Measurements from ENCODE around the gene KIF19.

The KIF19 gene

DNA sequence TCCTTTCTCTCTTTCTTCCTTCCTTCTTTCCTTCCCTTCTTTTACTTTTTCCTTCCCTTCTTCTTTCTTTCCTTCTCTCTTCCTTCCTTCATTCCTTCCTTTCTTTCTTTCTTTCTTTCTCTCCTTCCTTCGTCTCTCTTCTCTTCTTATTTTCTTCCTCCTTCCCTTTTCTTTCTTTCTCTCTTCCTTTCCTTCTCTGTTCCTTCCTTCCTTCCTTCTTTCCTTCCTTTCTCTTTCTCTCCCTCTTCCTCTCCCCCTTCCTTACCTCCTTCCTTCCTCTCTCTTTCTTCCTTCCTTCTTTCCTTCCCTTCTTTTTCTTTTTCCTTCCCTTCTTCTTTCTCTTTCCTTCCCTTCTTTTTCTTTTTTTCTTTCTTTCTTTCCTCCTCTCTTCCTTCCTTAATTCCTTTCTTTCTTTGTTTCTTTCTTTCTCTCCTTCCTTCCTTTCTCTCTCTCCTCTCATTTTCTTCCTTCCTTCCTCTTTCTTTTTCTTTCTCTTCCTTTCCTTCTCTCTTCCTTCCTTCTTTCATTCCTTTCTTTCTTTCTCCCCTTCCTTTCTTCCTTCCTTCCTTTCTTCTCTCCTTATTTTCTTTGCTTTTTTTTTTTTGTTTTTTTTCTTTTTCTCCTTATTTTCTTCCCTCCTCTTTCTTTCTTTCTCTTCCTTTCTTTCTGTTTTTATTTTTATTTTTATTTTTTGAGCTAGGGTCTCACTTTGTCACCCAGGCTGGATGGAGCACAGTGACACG lies 64.1 kb downstream of the KIF19 start:
- DNase-seq = no peak
- Histone ChIP-seq H3K18ac (ENCODE audit: low read depth in 1 of 2, low read length in 2 of 2) (no peak overlapping the region), H2AK5ac (ENCODE audit: low read length, severe bottlenecking) (no peak overlapping the region), H3K4me3 (ENCODE audit: insufficient read depth in 1 of 2, low read depth in 1 of 2, low read length in 2 of 2) (no peak overlapping the region), H2BK5ac (ENCODE audit: low read depth, low read length, poor library complexity, severe bottlenecking) (no peak overlapping the region), H2BK120ac (ENCODE audit: low read depth, low read length) (no peak overlapping the region), H3K4me1 (ENCODE audit: control insufficient read depth, insufficient read depth, low read depth, low read length) (peaks cover 9% of the 10 kb centered on the region), H3K27ac (ENCODE audit: low read length, poor library complexity, severe bottlenecking) (no peak overlapping the region), H4K8ac (ENCODE audit: low read length) (no peak overlapping the region), H3K36me3 (ENCODE audit: control insufficient read depth in 1 of 2, insufficient read depth in 2 of 2, low read depth in 1 of 2, low read length in 2 of 2) (no peaks in the 10 kb centered on the region), H2BK15ac (ENCODE audit: low read depth, poor library complexity, severe bottlenecking) (no peak overlapping the region), H3K27me3 (ENCODE audit: control insufficient read depth in 1 of 2, insufficient read depth in 1 of 2, low read length in 2 of 2) (peaks cover 0 to 26% of the 10 kb centered on the region in 2 experiments), H4K91ac (ENCODE audit: low read length) (no peak overlapping the region), H2BK12ac (ENCODE audit: low read length in 2 of 2) (no peak overlapping the region), H3K4me2 (ENCODE audit: low read length, poor library complexity, severe bottlenecking) (no peak overlapping the region), H3K9me3 (ENCODE audit: control insufficient read depth, low read length) (no peaks in the 10 kb centered on the region), H3K79me1 (replicated peaks; ENCODE audit: low read length, poor library complexity, severe bottlenecking) (no peaks in the 10 kb centered on the region), H3K14ac (ENCODE audit: low read length in 2 of 2) (no peak overlapping the region), H3K9ac (ENCODE audit: low read length) (no peak overlapping the region), H3K4ac (ENCODE audit: low read depth in 1 of 2, low read length in 2 of 2) (no peak overlapping the region), H3K23ac (ENCODE audit: low read length in 2 of 2) (no peak overlapping the region), H2AFZ (ENCODE audit: low read depth, low read length) (no peak overlapping the region)
- WGBS = 63% methylated on average over 2 of the region's 2 CpGs

DNA sequence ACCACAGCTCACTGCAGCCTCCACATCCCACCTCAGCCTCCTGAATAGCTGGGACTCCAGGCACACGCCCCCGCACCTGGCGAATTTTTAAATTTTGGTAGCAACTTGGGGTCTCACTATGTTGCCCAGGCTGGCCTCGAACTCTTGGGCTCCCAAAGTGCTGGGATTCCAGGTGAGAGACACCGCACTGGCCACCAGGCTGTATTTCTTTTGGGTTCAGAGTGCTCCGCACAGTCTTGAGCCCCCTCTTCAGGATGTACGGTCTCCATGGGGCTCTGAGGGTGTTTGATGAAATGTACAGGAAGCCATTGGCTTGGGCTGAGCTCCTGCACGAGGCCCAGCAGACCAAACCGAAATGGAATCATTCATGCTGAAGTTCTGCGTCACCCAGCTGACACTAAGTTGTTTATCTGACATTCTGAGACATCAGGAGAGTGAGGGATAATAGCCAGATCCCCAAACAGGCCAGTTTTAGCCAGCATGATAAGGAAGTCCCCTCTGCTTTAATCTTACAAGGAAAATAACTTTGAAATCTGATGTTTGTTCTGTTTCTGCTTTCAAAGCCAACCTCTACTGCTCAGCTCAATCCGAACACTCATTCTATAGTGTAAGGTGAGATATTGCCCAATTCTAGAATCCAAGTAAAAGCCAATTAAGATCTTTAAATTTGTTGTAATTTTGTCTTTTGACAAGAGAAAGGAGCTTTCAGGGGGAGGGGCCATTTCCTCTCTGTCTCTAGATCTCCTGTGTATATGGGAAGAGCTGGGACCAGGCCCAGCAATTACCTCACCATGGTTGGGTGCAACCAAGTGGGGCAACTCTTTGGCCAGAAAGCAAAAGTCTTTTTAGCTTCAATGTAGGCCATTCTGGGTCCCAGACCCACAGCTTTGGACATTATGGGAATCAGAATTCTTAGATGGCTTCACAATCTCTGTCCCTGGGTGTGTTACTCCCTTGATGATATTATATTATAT lies 64.9 kb downstream of the KIF19 start:
- no peak for DNase-seq
- Histone ChIP-seq H3K4ac (ENCODE audit: low read depth in 1 of 2, low read length in 2 of 2) (no peak overlapping the region), H3K79me1 (replicated peaks; ENCODE audit: low read length, poor library complexity, severe bottlenecking) (no peaks in the 10 kb centered on the region), H2AK5ac (ENCODE audit: low read length, severe bottlenecking) (no peak overlapping the region), H3K23ac (ENCODE audit: low read length in 2 of 2) (no peak overlapping the region), H3K9me3 (ENCODE audit: control insufficient read depth, low read length) (no peaks in the 10 kb centered on the region), H2BK120ac (ENCODE audit: low read depth, low read length) (no peak overlapping the region), H2AFZ (ENCODE audit: low read depth, low read length) (no peak overlapping the region), H3K27ac (ENCODE audit: low read length, poor library complexity, severe bottlenecking) (no peak overlapping the region), H3K27me3 (ENCODE audit: control insufficient read depth in 1 of 2, insufficient read depth in 1 of 2, low read length in 2 of 2) (peaks cover 0 to 26% of the 10 kb centered on the region in 2 experiments), H3K4me3 (ENCODE audit: insufficient read depth in 1 of 2, low read depth in 1 of 2, low read length in 2 of 2) (no peak overlapping the region), H4K8ac (ENCODE audit: low read length) (no peak overlapping the region), H2BK15ac (ENCODE audit: low read depth, poor library complexity, severe bottlenecking) (no peak overlapping the region), H3K9ac (ENCODE audit: low read length) (no peak overlapping the region), H2BK5ac (ENCODE audit: low read depth, low read length, poor library complexity, severe bottlenecking) (no peak overlapping the region), H3K14ac (ENCODE audit: low read length in 2 of 2) (no peak overlapping the region), H3K36me3 (ENCODE audit: control insufficient read depth in 1 of 2, insufficient read depth in 2 of 2, low read depth in 1 of 2, low read length in 2 of 2) (no peaks in the 10 kb centered on the region), H4K91ac (ENCODE audit: low read length) (no peak overlapping the region), H3K4me2 (ENCODE audit: low read length, poor library complexity, severe bottlenecking) (no peak overlapping the region), H3K18ac (ENCODE audit: low read depth in 1 of 2, low read length in 2 of 2) (no peak overlapping the region), H3K4me1 (ENCODE audit: control insufficient read depth, insufficient read depth, low read depth, low read length) (peaks cover 9% of the 10 kb centered on the region), H2BK12ac (ENCODE audit: low read length in 2 of 2) (no peak overlapping the region)
- 61% methylated on average over 10 of the region's 11 CpGs for WGBS

DNA sequence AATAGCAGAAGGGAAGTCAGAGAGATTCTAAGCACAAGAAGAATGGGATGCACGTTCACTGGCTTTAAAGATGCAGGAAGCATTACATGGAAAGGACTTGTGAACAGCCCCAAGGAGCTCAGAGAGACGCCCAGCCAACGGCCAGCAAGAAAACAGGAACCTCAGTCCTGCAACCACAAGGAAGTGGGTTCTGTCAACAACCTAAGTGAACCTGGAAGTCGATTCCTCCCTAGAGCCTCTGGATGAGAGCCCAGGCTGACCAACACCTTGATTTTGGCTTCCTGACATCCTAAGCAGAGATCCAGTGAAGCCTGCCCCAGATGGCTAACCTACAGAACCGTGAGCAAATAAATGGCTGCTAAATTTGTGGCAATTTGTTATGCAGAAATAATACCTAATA lies 65.7 kb downstream of the KIF19 start:
- H3K36me3 ChIP-seq (ENCODE audit: control insufficient read depth in 1 of 2, insufficient read depth in 2 of 2, low read depth in 1 of 2, low read length in 2 of 2) = no peaks in the 10 kb centered on the region
- no peak overlapping the region for H4K8ac ChIP-seq (ENCODE audit: low read length)
- no peak for DNase-seq
- no peak overlapping the region for H2AFZ ChIP-seq (ENCODE audit: low read depth, low read length)
- no peak overlapping the region for H3K27ac ChIP-seq (ENCODE audit: low read length, poor library complexity, severe bottlenecking)
- no peaks in the 10 kb centered on the region for H3K9me3 ChIP-seq (ENCODE audit: control insufficient read depth, low read length)
- H3K9ac ChIP-seq (ENCODE audit: low read length) = no peak overlapping the region
- WGBS = 63% methylated on average over 4 of the region's 5 CpGs
- H2BK120ac ChIP-seq (ENCODE audit: low read depth, low read length) = no peak overlapping the region
- peaks cover 8% of the 10 kb centered on the region for H3K4me1 ChIP-seq (ENCODE audit: control insufficient read depth, insufficient read depth, low read depth, low read length)
- H3K79me1 ChIP-seq (replicated peaks; ENCODE audit: low read length, poor library complexity, severe bottlenecking) = no peaks in the 10 kb centered on the region
- H3K27me3 ChIP-seq (ENCODE audit: control insufficient read depth in 1 of 2, insufficient read depth in 1 of 2, low read length in 2 of 2) = peaks cover 0 to 28% of the 10 kb centered on the region in 2 experiments
- no peak overlapping the region for H3K4me3 ChIP-seq (ENCODE audit: insufficient read depth in 1 of 2, low read depth in 1 of 2, low read length in 2 of 2)
- no peak overlapping the region for H2BK15ac ChIP-seq (ENCODE audit: low read depth, poor library complexity, severe bottlenecking)
- H3K18ac ChIP-seq (ENCODE audit: low read depth in 1 of 2, low read length in 2 of 2) = no peak overlapping the region
- H2BK12ac ChIP-seq (ENCODE audit: low read length in 2 of 2) = no peak overlapping the region
- no peak overlapping the region for H3K4me2 ChIP-seq (ENCODE audit: low read length, poor library complexity, severe bottlenecking)
- no peak overlapping the region for H3K14ac ChIP-seq (ENCODE audit: low read length in 2 of 2)
- no peak overlapping the region for H3K23ac ChIP-seq (ENCODE audit: low read length in 2 of 2)
- no peak overlapping the region for H3K4ac ChIP-seq (ENCODE audit: low read depth in 1 of 2, low read length in 2 of 2)
- no peak overlapping the region for H4K91ac ChIP-seq (ENCODE audit: low read length)
- H2AK5ac ChIP-seq (ENCODE audit: low read length, severe bottlenecking) = no peak overlapping the region
- H2BK5ac ChIP-seq (ENCODE audit: low read depth, low read length, poor library complexity, severe bottlenecking) = no peak overlapping the region

DNA sequence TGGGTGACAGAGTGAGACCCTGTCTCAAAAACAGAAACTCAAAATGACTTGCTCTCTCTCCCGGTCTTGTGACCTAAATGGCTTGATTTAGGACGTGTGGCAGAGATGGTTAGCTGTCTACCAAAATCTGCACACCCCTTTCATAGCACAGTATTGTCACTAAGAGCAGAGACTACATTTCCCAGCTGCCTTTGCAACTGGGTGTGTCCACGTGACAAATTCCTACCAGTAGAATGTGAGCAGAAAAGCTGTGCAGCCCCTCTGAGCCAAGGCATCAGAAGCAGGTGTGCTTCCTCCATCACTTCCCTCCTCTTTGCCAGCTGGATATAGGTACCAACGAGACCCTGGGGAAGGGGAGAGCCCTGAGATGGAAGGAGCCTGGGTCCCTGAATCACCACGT lies 66.8 kb downstream of the KIF19 start:
- Histone ChIP-seq H3K4me2 (ENCODE audit: low read length, poor library complexity, severe bottlenecking) (no peak overlapping the region), H3K27ac (ENCODE audit: low read length, poor library complexity, severe bottlenecking) (no peak overlapping the region), H3K9me3 (ENCODE audit: control insufficient read depth, low read length) (no peaks in the 10 kb centered on the region), H2BK15ac (ENCODE audit: low read depth, poor library complexity, severe bottlenecking) (no peak overlapping the region), H2BK5ac (ENCODE audit: low read depth, low read length, poor library complexity, severe bottlenecking) (no peak overlapping the region), H3K4me1 (ENCODE audit: control insufficient read depth, insufficient read depth, low read depth, low read length) (peaks cover 8% of the 10 kb centered on the region), H3K4ac (ENCODE audit: low read depth in 1 of 2, low read length in 2 of 2) (no peak overlapping the region), H3K23ac (ENCODE audit: low read length in 2 of 2) (no peak overlapping the region), H3K9ac (ENCODE audit: low read length) (no peak overlapping the region), H3K4me3 (ENCODE audit: insufficient read depth in 1 of 2, low read depth in 1 of 2, low read length in 2 of 2) (no peak overlapping the region), H2AFZ (ENCODE audit: low read depth, low read length) (no peak overlapping the region), H2BK12ac (ENCODE audit: low read length in 2 of 2) (no peak overlapping the region), H4K8ac (ENCODE audit: low read length) (no peak overlapping the region), H4K91ac (ENCODE audit: low read length) (no peak overlapping the region), H3K18ac (ENCODE audit: low read depth in 1 of 2, low read length in 2 of 2) (no peak overlapping the region), H3K14ac (ENCODE audit: low read length in 2 of 2) (no peak overlapping the region), H3K79me1 (replicated peaks; ENCODE audit: low read length, poor library complexity, severe bottlenecking) (no peaks in the 10 kb centered on the region), H2AK5ac (ENCODE audit: low read length, severe bottlenecking) (no peak overlapping the region), H3K36me3 (ENCODE audit: control insufficient read depth in 1 of 2, insufficient read depth in 2 of 2, low read depth in 1 of 2, low read length in 2 of 2) (no peaks in the 10 kb centered on the region), H2BK120ac (ENCODE audit: low read depth, low read length) (no peak overlapping the region), H3K27me3 (ENCODE audit: control insufficient read depth in 1 of 2, insufficient read depth in 1 of 2, low read length in 2 of 2) (peaks cover 0 to 22% of the 10 kb centered on the region in 2 experiments)
- DNase-seq = no peak
- 55% methylated on average over 4 of the region's 5 CpGs for WGBS
